IPS-20b (cell line): Measurements from ENCODE around the gene NCAPH2.
A peak's percentile ranks its signal among the peaks of the same experiment; 100 is the strongest.

ENCODE experiments used
- H3K27ac ChIP-seq: one replicate; pipeline ENCODE4 v1.5.1; 2013; ENCODE audit warnings: low read length
- H3K27me3 ChIP-seq: 2 replicates; pipeline ENCODE4 v1.6.1; 2013; ENCODE audit warnings: mild to moderate bottlenecking, low read length, inconsistent platforms; ENCODE audit not compliant: insufficient read depth
- H3K36me3 ChIP-seq: 2 replicates; pipeline ENCODE4 v1.6.1; 2013; ENCODE audit warnings: low read depth, mild to moderate bottlenecking, inconsistent platforms, low read length, moderate library complexity; ENCODE audit not compliant: insufficient read depth
- H3K4me1 ChIP-seq: 2 replicates; pipeline ENCODE4 v1.6.1; 2013; ENCODE audit warnings: mild to moderate bottlenecking, control low read depth, inconsistent platforms, low read length, moderate library complexity; ENCODE audit not compliant: insufficient read depth
- H3K4me3 ChIP-seq: 2 replicates; pipeline ENCODE4 v1.5.1; 2013; ENCODE audit warnings: mild to moderate bottlenecking, low read length, inconsistent platforms
- H3K9ac ChIP-seq: 2 replicates; pipeline ENCODE4 v1.6.1; 2013; ENCODE audit warnings: low read depth, mild to moderate bottlenecking, inconsistent platforms, low read length, moderate library complexity
- H3K9me3 ChIP-seq: 2 replicates; pipeline ENCODE4 v1.6.1; 2013; ENCODE audit warnings: mild to moderate bottlenecking, low read depth, low read length, inconsistent platforms; ENCODE audit not compliant: insufficient read depth

NCAPH2 gene

DNA sequence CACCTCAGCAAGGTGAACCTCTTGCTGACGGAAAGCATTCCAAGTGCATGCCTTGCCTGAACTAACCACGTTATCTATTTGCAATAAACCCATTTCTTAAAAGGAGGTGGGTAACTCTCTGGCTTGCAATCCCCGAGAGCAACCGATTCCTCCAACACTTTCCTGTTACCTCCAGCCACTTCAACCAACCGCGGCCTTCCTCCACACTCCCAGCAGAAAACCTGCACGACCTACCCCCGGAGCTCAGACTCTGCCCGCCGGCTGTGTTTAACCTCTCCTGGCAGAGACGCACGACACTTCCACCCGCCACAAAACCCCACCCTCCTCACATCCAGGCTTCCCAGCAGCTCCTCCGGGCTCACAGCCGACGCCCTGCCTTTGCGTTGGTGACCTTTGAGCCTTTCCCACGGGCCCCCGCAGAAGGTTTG is 16.7 kb downstream of the NCAPH2 start:
- H3K4me3 ChIP-seq = peak overlapping the region; percentile 77
- H3K27ac ChIP-seq = no peak overlapping the region
- H3K36me3 ChIP-seq = peaks cover 38% of the 10 kb centered on the region
- H3K4me1 ChIP-seq = peaks cover 3% of the 10 kb centered on the region; the same call in 1 of the 2 replicates
- H3K27me3 ChIP-seq = peaks cover 33% of the 10 kb centered on the region
- H3K9me3 ChIP-seq = no peaks in the 10 kb centered on the region
- H3K9ac ChIP-seq = peak overlapping the region; percentile 83; the same call in 1 of the 2 replicates

DNA sequence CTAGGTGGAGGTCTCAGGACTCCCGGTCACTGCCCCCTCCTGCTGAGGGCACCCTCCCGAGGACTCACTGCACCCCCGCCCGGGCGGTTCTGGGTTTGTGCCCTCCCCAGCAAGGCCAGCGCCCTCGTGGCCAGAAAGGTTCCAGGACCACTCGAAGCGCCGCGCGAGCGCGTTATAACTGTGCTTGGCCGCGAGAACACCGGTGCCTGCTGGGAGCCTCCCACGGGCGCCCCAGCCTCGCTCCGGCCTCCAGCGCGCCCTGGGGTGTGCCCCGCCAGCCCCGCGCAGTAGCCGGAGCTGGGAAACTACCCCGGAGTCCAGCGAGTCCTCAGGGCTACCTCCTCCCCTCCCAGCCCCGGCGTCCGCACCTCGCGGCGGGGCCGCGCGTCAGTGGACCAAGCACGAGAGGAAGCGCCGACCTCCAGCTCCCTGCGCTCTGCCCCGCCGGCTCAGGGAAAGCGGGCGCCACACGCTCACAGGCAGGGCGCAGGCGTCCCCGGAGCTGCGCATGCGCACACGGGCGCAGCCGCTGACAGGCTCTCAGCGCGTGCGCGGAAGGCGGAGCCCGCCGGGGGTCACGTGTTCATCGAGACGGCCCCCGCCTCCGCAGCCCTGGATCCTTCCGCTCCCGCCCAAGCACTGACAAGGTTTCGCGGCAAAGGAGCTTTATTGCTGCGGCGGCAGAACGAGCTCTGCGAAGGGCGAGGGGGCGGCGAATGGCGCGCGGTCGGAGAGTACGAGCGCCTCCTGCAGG is 17.3 kb downstream of the NCAPH2 start, which contains the start of gene SCO2:
Gene SCO2, minus strand, starts transcription at position 495 of the 754 bp plus-strand sequence. CDS start 1,187 bp downstream, outside the sequence.
- H3K27me3 ChIP-seq = peaks cover 39% of the 10 kb centered on the region
- H3K36me3 ChIP-seq = peaks cover 37% of the 10 kb centered on the region
- no peak within 1 kb of the TSS for H3K27ac ChIP-seq
- peaks cover 3% of the 10 kb centered on the region; the same call in 1 of the 2 replicates for H3K4me1 ChIP-seq
- H3K9me3 ChIP-seq = no peaks in the 10 kb centered on the region
- peak within 1 kb of the TSS; percentile 83; the same call in 1 of the 2 replicates for H3K9ac ChIP-seq
- H3K4me3 ChIP-seq = peak within 1 kb of the TSS; percentile 77

DNA sequence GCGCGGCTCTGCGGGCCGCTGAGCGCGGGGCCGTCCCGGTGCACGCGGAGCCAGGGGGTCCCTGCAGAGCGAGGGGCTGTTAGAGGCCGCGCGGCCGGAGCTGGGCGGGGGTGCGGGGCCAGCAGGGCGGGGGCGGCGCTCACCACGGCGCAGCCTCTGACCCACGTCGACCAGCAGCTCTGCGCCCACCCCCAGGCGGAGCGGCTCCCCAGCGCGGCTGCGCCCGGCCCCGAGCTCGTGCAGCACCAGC is 17.8 kb downstream of the NCAPH2 start:
- peaks cover 44% of the 10 kb centered on the region for H3K27me3 ChIP-seq
- H3K9me3 ChIP-seq = no peaks in the 10 kb centered on the region
- peaks cover 3% of the 10 kb centered on the region; the same call in 1 of the 2 replicates for H3K4me1 ChIP-seq
- H3K27ac ChIP-seq = no peak overlapping the region
- peaks cover 35% of the 10 kb centered on the region for H3K36me3 ChIP-seq
- H3K9ac ChIP-seq = peak overlapping the region; percentile 64; the same call in 1 of the 2 replicates
- H3K4me3 ChIP-seq = peak overlapping the region; percentile 77; the same call in 1 of the 2 replicates

DNA sequence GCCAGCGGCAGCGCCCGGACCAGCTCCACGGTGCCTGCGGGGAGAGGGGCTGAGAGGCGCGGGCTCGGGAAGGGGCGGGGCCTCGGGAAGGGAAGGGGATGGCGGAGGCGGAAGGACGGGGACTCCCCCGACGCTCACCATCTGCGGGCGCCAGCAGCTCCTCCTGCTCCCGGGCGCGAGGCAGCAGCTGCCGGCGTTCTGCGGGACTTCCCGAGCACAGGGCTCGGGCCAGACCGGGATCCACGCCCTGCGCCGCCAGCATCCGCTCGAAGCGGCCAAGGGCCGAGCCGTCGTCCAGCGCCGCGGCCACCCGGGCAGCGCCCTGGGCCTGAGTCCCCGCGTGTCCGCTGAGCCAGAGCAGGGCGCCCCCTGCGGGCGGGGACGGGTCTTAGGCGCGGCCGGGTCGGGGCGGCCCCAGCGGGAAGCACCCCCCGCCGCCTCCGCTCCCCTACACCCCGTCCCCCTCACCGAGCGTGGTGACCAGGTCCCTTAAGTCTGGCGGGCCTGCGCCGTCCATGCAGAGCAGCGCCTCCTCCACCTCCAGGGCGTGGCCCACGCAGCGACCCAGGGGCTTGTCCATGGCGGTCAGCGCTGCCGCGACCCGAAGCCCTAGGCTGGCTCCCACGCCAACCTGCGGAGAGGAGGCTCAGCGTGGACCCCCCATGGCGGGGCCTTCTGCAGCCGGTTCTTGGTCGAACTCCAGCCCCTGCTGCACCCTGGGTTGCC is 18.2 kb downstream of the NCAPH2 start:
- Histone ChIP-seq H3K4me1 (peaks cover 3% of the 10 kb centered on the region; the same call in 1 of the 2 replicates), H3K9me3 (no peaks in the 10 kb centered on the region), H3K36me3 (peaks cover 30% of the 10 kb centered on the region), H3K4me3 (peak overlapping the region; percentile 77), H3K27ac (no peak overlapping the region), H3K27me3 (peaks cover 49% of the 10 kb centered on the region), H3K9ac (peak overlapping the region; percentile 64; the same call in 1 of the 2 replicates)

DNA sequence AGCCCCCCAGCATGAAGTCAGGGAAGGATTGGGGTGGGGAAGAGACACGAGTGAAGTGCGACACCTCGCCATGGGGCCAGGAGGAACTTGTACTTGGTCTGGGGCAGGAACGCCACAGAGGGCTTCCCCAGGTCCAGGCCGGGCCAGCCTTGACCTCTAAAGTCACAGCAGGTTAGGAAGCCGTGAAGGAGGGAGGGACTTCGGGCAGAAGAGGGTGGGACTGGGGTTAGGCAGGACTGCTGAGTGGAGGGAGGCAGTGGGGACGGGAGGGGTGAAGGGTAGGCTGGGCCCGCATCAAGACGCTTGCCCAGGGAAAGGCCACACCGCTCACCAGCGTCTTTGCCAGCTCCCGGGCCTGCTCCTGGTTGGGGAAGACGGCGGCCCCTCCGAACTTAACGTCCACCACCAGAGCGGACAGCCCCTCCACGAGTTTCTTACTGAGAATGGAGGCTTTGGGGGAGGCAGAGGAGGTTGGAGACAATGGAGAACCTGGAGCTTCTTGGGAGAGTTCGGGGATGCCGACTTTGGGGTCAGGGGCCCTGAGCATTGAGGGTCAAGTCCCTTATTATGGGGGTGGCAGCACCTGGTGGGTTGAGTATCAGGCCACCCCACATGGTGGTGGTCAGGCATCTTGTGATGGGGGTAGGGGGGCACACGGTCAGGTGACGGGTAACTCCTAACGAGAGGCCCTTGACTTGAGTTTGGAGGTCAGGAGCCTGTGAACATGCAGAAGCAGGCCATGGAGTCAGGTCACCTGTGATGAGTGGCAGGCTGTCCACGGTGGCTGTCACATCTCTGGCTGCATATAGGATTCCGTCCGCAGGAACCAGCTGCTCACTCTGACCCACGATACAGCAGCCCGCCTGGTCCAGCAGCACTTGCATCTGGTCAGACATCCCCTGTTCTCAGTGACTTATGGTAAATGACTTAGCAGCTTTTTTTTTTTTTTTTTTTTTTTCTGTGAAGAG is 19.1 kb downstream of the NCAPH2 start:
- peak overlapping the region; percentile 77 for H3K4me3 ChIP-seq
- H3K4me1 ChIP-seq = peaks cover 3% of the 10 kb centered on the region; the same call in 1 of the 2 replicates
- H3K9me3 ChIP-seq = no peaks in the 10 kb centered on the region
- peak overlapping the region; percentile 64; the same call in 1 of the 2 replicates for H3K9ac ChIP-seq
- H3K27ac ChIP-seq = no peak overlapping the region
- peaks cover 58% of the 10 kb centered on the region for H3K27me3 ChIP-seq
- peaks cover 24% of the 10 kb centered on the region for H3K36me3 ChIP-seq

DNA sequence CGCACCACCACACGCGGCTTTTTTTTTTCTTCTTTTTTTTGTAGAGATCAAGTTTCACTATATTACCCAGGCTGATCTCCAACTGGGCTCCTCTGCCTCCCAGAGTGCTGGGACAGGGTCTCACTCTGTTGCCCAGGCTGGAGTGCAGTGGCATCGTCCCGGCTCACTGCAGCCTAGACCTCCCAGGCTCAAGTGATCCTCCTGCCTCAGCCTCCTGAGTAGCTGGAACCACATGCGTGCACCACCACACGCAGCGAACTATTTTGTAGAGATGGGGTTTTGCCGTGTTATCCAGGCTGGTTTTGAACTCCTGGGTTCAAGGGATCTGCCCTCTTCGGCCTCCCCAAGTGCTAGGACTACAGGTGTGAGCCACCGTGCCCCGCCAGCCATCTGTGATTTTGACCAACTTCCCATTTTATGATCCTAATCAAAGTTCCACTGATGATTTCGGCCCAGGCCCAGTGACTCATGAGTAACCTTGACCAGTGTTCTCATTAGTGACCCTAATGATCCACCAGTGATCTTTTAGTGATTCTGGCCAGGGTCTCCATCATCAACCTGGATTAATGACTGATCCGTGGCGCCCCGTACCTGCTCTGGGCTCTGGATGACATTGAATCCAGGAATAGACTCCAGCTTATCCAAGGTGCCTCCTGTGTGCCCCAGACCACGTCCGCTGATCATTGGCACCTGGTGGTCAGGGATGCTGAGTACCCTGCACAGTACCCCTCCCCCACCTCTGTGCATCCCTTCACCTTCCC is 20.1 kb downstream of the NCAPH2 start:
- no peak overlapping the region for H3K9ac ChIP-seq
- H3K4me3 ChIP-seq = no peak overlapping the region
- peaks cover 3% of the 10 kb centered on the region; the same call in 1 of the 2 replicates for H3K4me1 ChIP-seq
- H3K27ac ChIP-seq = no peak overlapping the region
- H3K9me3 ChIP-seq = no peaks in the 10 kb centered on the region
- H3K27me3 ChIP-seq = peaks cover 67% of the 10 kb centered on the region
- H3K36me3 ChIP-seq = peaks cover 14% of the 10 kb centered on the region; the same call in 1 of the 2 replicates

DNA sequence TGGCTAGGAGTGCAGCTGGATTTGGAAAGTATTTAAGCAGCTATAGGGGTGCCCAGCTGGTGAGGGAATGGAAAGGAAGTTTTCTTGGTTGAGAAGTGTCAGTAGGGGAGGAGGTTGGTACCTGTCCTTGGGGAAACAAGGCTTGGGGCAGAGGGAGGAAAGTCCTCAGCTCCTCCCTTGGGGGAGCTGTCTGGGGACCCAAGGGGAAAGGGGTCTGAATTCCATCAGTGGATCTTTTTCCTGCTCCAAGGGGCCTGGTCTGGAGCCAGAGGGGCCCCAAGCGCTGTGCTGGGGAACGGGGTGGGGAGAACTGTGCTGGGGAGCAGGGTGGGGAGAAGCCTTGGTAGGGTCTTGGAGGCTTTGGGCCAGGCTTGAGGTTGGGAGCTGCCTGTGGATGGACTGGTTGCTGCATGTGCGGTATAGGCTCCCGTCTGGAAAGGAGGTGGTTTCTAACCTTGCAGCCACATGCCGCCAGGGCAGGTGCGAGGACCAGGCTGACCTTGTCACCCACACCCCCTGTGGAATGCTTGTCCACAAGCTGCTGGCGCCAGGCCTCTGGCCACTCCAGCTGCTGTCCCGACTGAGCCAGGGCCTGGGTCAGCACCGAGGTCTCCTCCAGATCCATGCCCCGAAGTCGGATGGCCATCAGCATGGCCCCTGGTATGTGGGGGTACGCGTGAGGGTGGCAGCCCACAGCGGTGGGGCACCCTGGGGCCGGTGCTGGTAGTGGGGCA is 20.8 kb downstream of the NCAPH2 start:
- H3K9me3 ChIP-seq = no peaks in the 10 kb centered on the region
- H3K9ac ChIP-seq = no peak overlapping the region
- peaks cover 7% of the 10 kb centered on the region; the same call in 1 of the 2 replicates for H3K36me3 ChIP-seq
- peaks cover 3% of the 10 kb centered on the region; the same call in 1 of the 2 replicates for H3K4me1 ChIP-seq
- H3K27me3 ChIP-seq = peaks cover 75% of the 10 kb centered on the region
- no peak overlapping the region for H3K4me3 ChIP-seq
- no peak overlapping the region for H3K27ac ChIP-seq

DNA sequence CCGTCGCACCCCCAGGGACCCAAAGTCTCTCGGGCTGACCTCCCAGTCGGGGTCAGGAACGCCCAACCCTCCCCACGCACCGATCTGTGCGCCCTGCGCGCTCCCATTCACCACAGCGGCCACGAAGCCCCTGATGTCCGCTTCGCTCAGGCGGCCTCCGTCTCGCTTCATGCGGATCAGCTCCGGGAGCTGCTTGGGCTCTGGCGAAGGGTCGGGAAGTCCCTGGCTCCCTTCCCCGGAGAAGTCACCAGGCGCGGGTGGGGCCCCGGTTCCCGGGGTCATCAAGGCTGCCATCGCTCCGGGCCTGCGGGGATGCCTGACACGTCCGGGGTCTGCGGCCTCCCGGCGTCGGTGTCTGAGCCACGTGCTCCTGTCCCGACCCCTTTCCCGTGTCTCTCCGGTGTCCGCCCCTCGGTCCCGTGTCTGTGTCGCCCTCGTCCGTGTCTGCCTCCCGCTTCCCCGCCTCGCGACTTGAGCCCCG is 21.4 kb downstream of the NCAPH2 start:
- peaks cover 76% of the 10 kb centered on the region for H3K27me3 ChIP-seq
- no peak overlapping the region for H3K9ac ChIP-seq
- no peak overlapping the region for H3K4me3 ChIP-seq
- H3K4me1 ChIP-seq = peaks cover 3% of the 10 kb centered on the region; the same call in 1 of the 2 replicates
- no peaks in the 10 kb centered on the region for H3K9me3 ChIP-seq
- H3K36me3 ChIP-seq = 0 out of 2 replicates have a peak, but pooled peaks cover under 1% of the 10 kb centered on the region
- H3K27ac ChIP-seq = no peak overlapping the region

DNA sequence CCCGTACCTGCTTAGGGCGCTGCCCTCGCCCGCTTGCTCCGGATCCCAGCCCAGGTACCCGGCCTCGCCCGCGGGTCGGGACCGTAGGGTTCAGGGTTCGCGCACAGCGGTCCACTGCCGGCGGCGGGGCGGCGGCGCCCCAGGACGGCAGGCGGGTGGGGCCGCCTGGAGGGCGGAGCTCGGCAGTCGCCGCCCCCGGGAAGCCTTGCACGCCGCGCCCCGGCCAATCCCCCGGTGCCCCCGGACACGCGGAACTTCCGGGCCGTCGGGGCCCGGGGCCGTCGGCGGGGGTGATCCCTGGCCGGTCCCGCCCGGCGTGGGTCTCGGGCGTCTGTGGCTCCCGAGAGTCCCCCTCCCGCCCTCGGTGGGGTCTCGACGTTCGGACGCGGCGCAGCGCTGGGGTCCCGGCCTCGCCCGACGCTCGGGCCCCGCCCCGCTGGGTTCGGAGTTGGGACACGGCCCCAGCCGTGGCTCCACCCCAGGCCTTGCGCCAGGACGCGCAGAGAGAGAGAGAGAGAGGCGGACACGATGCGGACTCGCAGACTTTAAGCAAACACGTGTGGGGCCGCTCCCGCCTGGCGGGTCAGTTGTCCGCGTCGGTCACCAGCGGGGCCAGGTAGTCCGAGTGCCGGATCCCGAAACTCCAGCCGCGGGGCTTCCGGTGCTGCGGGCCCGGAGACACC is 22.0 kb downstream of the NCAPH2 start, which contains the start of gene TYMP:
Gene TYMP, minus strand, starts transcription at position 116 of the 683 bp plus-strand sequence. CDS start 303 bp downstream, outside the sequence.
- peaks cover 76% of the 10 kb centered on the region for H3K27me3 ChIP-seq
- H3K9ac ChIP-seq = no peak within 1 kb of the TSS
- peaks cover 3% of the 10 kb centered on the region; the same call in 1 of the 2 replicates for H3K4me1 ChIP-seq
- no peaks in the 10 kb centered on the region for H3K9me3 ChIP-seq
- H3K36me3 ChIP-seq = no peaks in the 10 kb centered on the region
- H3K27ac ChIP-seq = no peak within 1 kb of the TSS
- H3K4me3 ChIP-seq = peak within 1 kb of the TSS; percentile 61; the same call in 1 of the 2 replicates
